ENCODE measurements around the gene PPP1R36. TPM values are rescaled to one million over a fixed set of nuclear protein-coding genes. Genes with fewer than 3 reads are reported as not detected.

PPP1R36 gene
- total and polyA plus RNA-seq, 2 of the 8 experiments (the other 6 are each of a cell fraction or from before 2014, with no cell fraction given), result 0.39 to 0.93 TPM

DNA sequence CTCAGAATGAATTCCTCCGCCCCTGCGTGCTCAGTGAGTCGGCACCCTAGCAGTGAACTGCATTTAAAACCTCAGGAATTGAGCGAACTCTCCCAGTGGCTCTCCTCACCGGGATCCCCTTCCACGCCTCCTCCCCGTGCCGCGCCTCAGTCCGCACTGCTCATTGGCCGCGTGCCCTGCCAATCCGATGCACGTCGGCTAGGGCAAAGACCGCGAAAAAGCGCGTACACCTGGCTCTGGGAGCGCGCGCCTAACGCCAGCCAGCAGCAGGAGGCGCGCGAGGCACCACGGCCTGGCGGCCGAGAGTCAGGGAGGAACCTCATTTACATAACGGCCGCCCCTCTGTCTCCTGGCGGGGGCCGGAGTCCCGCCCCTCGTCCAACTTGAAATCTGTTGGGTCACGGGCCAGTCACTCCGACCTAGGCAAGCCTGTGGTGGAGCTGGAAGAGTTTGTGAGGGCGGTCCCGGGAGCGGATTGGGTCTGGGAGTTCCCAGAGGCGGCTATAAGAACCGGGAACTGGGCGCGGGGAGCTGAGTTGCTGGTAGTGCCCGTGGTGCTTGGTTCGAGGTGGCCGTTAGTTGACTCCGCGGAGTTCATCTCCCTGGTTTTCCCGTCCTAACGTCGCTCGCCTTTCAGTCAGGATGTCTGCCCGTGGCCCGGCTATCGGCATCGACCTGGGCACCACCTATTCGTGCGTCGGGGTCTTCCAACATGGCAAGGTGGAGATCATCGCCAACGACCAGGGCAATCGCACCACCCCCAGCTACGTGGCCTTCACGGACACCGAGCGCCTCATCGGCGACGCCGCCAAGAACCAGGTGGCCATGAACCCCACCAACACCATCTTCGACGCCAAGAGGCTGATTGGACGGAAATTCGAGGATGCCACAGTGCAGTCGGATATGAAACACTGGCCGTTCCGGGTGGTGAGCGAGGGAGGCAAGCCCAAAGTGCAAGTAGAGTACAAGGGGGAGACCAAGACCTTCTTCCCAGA lies 9.3 kb upstream of the PPP1R36 start, which contains the start of gene HSPA2:
Gene HSPA2, plus strand, starts transcription at position 534 of the 995 bp plus-strand sequence. Its CDS starts 109 bp downstream, at position 643.
- Histone ChIP-seq H3K56ac (replicated peaks; ENCODE audit: insufficient read length, low read depth, low read length) (peak within 1 kb of the TSS; percentile 95), H3K23ac (ENCODE audit: insufficient read length) (no peak within 1 kb of the TSS), H4K5ac (ENCODE audit: insufficient read length, low read depth, low read length) (peak within 1 kb of the TSS; percentile 93)
- TF ChIP-seq POLR2AphosphoS5 (IDR thresholded peaks at IDR 0.05; ENCODE audit: low read depth, low read length) (peak; percentile 90), RBBP5 (IDR thresholded peaks at IDR 0.05; ENCODE audit: borderline replicate concordance, low read depth, low read length) (0 out of 2 replicates have a peak, but pooled peaks have one; percentile 30), JUND (IDR thresholded peaks at IDR 0.05; ENCODE audit: low read length) (no peak), MAX (IDR thresholded peaks at IDR 0.05) (peak; percentile 95), EP300 (IDR thresholded peaks at IDR 0.05; ENCODE audit: borderline replicate concordance in 1 of 2, low read depth in 2 of 2, low read length in 2 of 2) (no peak)
- TF ChIP-seq, protein P1, sequence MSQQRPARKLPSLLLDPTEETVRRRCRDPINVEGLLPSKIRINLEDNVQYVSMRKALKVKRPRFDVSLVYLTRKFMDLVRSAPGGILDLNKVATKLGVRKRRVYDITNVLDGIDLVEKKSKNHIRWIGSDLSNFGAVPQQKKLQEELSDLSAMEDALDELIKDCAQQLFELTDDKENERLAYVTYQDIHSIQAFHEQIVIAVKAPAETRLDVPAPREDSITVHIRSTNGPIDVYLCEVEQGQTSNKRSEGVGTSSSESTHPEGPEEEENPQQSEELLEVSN (IDR thresholded peaks at IDR 0.05), result peak; percentile 91

More for the DNA sequence above, 9.3 kb upstream of the PPP1R36 start, which contains the start of gene HSPA2:
- peaks cover 0 to 2% of the 10 kb centered on the region in 2 experiments for H4K20me1 ChIP-seq (replicated peaks in 1 of 2; ENCODE audit: control insufficient read depth in 1 of 2, insufficient read depth in 2 of 2, low read length in 2 of 2)
- peak within 1 kb of the TSS; percentile 98 for H2BK12ac ChIP-seq (ENCODE audit: low read depth, low read length)
- ChIA-PET POLR2A (ENCODE audit: partially characterized antibody) (interaction anchor here (0.6 to 5.4 kb wide), 37 partner anchors 8 to 330 kb away, joined by 3 to 35 read pairs (median 4); partner anchors contain the start of genes PPP1R36 and ZBTB1), CTCF (ENCODE audit: partially characterized antibody) (interaction anchor here (0.6 to 1.8 kb wide), 16 partner anchors 11 to 424 kb away, joined by 3 to 10 read pairs (median 4); no protein-coding TSS in a partner anchor)
- H2AFZ ChIP-seq (ENCODE audit: low read length), result no peak within 1 kb of the TSS
- H3K4me1 ChIP-seq (replicated peaks in 1 of 4; ENCODE audit: control insufficient read depth in 3 of 4, insufficient read depth in 4 of 4, low read length in 3 of 4), result peaks cover 0 to 21% (median 3%) of the 10 kb centered on the region in 4 experiments; a peak in 4 of 7 replicates
- peak within 1 kb of the TSS; percentile 96 for H2AK5ac ChIP-seq (ENCODE audit: low read depth, low read length)
- H3K23me2 ChIP-seq (ENCODE audit: low read depth, low read length), result peaks cover 7% of the 10 kb centered on the region
- peaks cover 0 to 31% of the 10 kb centered on the region in 2 experiments; a peak in 2 of 4 replicates for H3K79me2 ChIP-seq (ENCODE audit: control insufficient read depth in 1 of 2, insufficient read depth in 2 of 2, low read length in 2 of 2)
- H3K4me3 ChIP-seq (ENCODE audit: extremely low read depth in 1 of 4, insufficient read depth in 2 of 4, low read depth in 3 of 4, low read length in 4 of 4), result peak within 1 kb of the TSS; percentile 47 to 75 (median 58)
- peaks cover 19 to 21% of the 10 kb centered on the region in 2 experiments for H3K9me3 ChIP-seq (ENCODE audit: insufficient read depth in 2 of 2, low read depth in 1 of 2, low read length in 1 of 2)
- DNase-seq (ENCODE audit: low read depth in 1 of 2, low spot score in 2 of 2), result peak; percentile 98 to 99
- FAIRE-seq, result peak; percentile 79
- H3K36me3 ChIP-seq (ENCODE audit: control insufficient read depth in 2 of 4, insufficient read depth in 4 of 4, low read length in 3 of 4), result peaks cover 0 to 8% (median 0%) of the 10 kb centered on the region in 4 experiments; a peak in 1 of 8 replicates
- peak within 1 kb of the TSS; percentile 62; the same call in 1 of the 2 replicates for H2BK20ac ChIP-seq (ENCODE audit: low read length)
- WGBS, 2 experiments (ENCODE audit: extremely low coverage in 1 of 2, insufficient coverage in 1 of 2, insufficient read length in 1 of 2, insufficient replicate concordance in 2 of 2, low coverage in 1 of 2, low lambda C conversion rate in 2 of 2, missing lambda C conversion rate in 1 of 2), result 48% methylated on average over 79 of the region's 79 CpGs; no CpG with 5 or more reads in 1 of the 2 experiments
- no peaks in the 10 kb centered on the region; the same call in 1 of the 2 replicates for H3K79me1 ChIP-seq (ENCODE audit: low read depth, low read length)
- peak within 1 kb of the TSS; percentile 80 for H2BK120ac ChIP-seq (replicated peaks; ENCODE audit: low read depth, low read length)
- no peak within 1 kb of the TSS for H3K14ac ChIP-seq (ENCODE audit: insufficient read length)
- H2BK15ac ChIP-seq (ENCODE audit: low read length), result peak within 1 kb of the TSS; percentile 76; the same call in 1 of the 2 replicates
- peak within 1 kb of the TSS in 3 of 4 experiments; percentile 66 to 81 (median 70); a peak in 6 of 7 replicates for H3K9ac ChIP-seq (replicated peaks in 1 of 4; ENCODE audit: extremely low read depth in 1 of 4, low read depth in 3 of 4, low read length in 3 of 4)
- peak within 1 kb of the TSS; percentile 95; the same call in 1 of the 2 replicates for H4K8ac ChIP-seq (ENCODE audit: extremely low read depth, insufficient read depth, low read length)
- H4K91ac ChIP-seq (replicated peaks; ENCODE audit: insufficient read length, low read length), result peak within 1 kb of the TSS; percentile 75
- peak within 1 kb of the TSS; percentile 77 for H2BK5ac ChIP-seq (ENCODE audit: low read depth, low read length)
- peak within 1 kb of the TSS; percentile 90 for H3K27ac ChIP-seq (ENCODE audit: low read depth, low read length)
- peak within 1 kb of the TSS; percentile 62 for H3K18ac ChIP-seq (ENCODE audit: extremely low read depth, low read length)
- H3K4me2 ChIP-seq (ENCODE audit: insufficient read depth in 1 of 2, low read depth in 2 of 2, low read length in 2 of 2), result peak within 1 kb of the TSS; percentile 77 to 87
- H3K4ac ChIP-seq (replicated peaks; ENCODE audit: insufficient read length, low read depth, low read length), result no peak within 1 kb of the TSS
- peaks cover 0 to 3% (median 0%) of the 10 kb centered on the region in 4 experiments; a peak in 1 of 7 replicates for H3K27me3 ChIP-seq (replicated peaks in 1 of 4; ENCODE audit: control insufficient read depth in 3 of 4, extremely low read depth in 1 of 4, insufficient read depth in 3 of 4, low read length in 3 of 4)
